ENCODE results near the gene POLR2E.
A peak's percentile ranks its signal among the peaks of the same experiment; 100 is the strongest.

Gene POLR2E

GRCh38 chr19:1102407-1103131, 7.4 kb upstream of the POLR2E start:
- DNase-seq (ENCODE audit: low read depth), result peak; percentile 98
- H3K4me3 ChIP-seq (ENCODE audit: low read length), result no peak overlapping the region
- TF ChIP-seq CTCF (IDR thresholded peaks at IDR 0.05; ENCODE audit: insufficient read depth, low read depth, low read length, missing control alignments), result no peak

GRCh38 chr19:1101337-1101698, 6.1 kb upstream of the POLR2E start:
- no peak for DNase-seq (ENCODE audit: low read depth)
- H3K4me3 ChIP-seq (ENCODE audit: low read length), result no peak overlapping the region
- no peak for TF ChIP-seq CTCF (IDR thresholded peaks at IDR 0.05; ENCODE audit: insufficient read depth, low read depth, low read length, missing control alignments)

- TF ChIP-seq CTCF (IDR thresholded peaks at IDR 0.05; ENCODE audit: insufficient read depth, low read depth, low read length, missing control alignments), result peak; percentile 12
- H3K4me3 ChIP-seq (ENCODE audit: low read length), result no peak overlapping the region
- DNase-seq (ENCODE audit: low read depth), result peak; percentile 93
These were observed 3.2 kb upstream of the POLR2E start for GRCh38 chr19:1098177-1099051.

- no peak for TF ChIP-seq CTCF (IDR thresholded peaks at IDR 0.05; ENCODE audit: insufficient read depth, low read depth, low read length, missing control alignments)
- DNase-seq (ENCODE audit: low read depth), result no peak
- H3K4me3 ChIP-seq (ENCODE audit: low read length), result no peak overlapping the region
These were observed 2.6 kb upstream of the POLR2E start for GRCh38 chr19:1097810-1098176.

- peak overlapping the region; percentile 95 for H3K4me3 ChIP-seq (ENCODE audit: low read length)
- no peak for TF ChIP-seq CTCF (IDR thresholded peaks at IDR 0.05; ENCODE audit: insufficient read depth, low read depth, low read length, missing control alignments)
- no peak for DNase-seq (ENCODE audit: low read depth)
These were observed 559 bp downstream of the POLR2E start for GRCh38 chr19:1094655-1094977.

- TF ChIP-seq CTCF (IDR thresholded peaks at IDR 0.05; ENCODE audit: insufficient read depth, low read depth, low read length, missing control alignments), result no peak
- no peak for DNase-seq (ENCODE audit: low read depth)
- peak overlapping the region; percentile 95 for H3K4me3 ChIP-seq (ENCODE audit: low read length)
These were observed 1.2 kb downstream of the POLR2E start for GRCh38 chr19:1093811-1094553.
